ENCODE measurements around the gene NIPBL.

Gene NIPBL

DNA sequence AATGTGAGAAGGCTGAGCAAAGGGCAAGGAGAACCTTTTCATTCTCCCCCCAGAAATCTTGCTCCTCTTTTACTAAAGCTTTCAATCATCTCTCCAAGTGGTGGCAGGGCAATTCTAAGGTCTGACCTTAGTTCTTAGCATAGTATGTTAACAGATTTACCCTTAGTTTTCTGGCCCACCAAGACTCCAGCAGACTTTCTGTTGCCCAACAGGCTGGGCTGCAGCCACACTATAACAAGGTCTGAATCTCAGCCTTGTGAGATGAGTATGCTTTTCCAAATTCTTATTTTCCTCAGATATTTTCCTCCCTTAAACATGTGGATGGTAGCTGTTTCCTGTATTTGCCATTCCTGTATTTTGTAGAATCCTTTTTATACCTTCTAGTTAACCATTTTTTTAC, 69.5 kb downstream of the NIPBL start:
- TF ChIP-seq CEBPB (IDR thresholded peaks at IDR 0.05) (no peak), EGR1 (IDR thresholded peaks at IDR 0.05) (no peak), EP300 (IDR thresholded peaks at IDR 0.05; ENCODE audit: borderline replicate concordance) (no peak), FOXM1 (IDR thresholded peaks at IDR 0.05; ENCODE audit: borderline replicate concordance, low read depth) (no peak), YY1 (IDR thresholded peaks at IDR 0.05; ENCODE audit: low read depth) (no peak), ZBTB7A (IDR thresholded peaks at IDR 0.05; ENCODE audit: low read depth) (no peak), TCF12 (IDR thresholded peaks at IDR 0.05; ENCODE audit: low read depth) (no peak), CREB1 (IDR thresholded peaks at IDR 0.05; ENCODE audit: low read depth) (no peak)
- TF ChIP-seq, protein P1, sequence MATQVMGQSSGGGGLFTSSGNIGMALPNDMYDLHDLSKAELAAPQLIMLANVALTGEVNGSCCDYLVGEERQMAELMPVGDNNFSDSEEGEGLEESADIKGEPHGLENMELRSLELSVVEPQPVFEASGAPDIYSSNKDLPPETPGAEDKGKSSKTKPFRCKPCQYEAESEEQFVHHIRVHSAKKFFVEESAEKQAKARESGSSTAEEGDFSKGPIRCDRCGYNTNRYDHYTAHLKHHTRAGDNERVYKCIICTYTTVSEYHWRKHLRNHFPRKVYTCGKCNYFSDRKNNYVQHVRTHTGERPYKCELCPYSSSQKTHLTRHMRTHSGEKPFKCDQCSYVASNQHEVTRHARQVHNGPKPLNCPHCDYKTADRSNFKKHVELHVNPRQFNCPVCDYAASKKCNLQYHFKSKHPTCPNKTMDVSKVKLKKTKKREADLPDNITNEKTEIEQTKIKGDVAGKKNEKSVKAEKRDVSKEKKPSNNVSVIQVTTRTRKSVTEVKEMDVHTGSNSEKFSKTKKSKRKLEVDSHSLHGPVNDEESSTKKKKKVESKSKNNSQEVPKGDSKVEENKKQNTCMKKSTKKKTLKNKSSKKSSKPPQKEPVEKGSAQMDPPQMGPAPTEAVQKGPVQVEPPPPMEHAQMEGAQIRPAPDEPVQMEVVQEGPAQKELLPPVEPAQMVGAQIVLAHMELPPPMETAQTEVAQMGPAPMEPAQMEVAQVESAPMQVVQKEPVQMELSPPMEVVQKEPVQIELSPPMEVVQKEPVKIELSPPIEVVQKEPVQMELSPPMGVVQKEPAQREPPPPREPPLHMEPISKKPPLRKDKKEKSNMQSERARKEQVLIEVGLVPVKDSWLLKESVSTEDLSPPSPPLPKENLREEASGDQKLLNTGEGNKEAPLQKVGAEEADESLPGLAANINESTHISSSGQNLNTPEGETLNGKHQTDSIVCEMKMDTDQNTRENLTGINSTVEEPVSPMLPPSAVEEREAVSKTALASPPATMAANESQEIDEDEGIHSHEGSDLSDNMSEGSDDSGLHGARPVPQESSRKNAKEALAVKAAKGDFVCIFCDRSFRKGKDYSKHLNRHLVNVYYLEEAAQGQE (IDR thresholded peaks at IDR 0.05; ENCODE audit: low read depth): no peak
- TF ChIP-seq, protein P2, sequence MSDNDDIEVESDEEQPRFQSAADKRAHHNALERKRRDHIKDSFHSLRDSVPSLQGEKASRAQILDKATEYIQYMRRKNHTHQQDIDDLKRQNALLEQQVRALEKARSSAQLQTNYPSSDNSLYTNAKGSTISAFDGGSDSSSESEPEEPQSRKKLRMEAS (IDR thresholded peaks at IDR 0.05): no peak

DNA sequence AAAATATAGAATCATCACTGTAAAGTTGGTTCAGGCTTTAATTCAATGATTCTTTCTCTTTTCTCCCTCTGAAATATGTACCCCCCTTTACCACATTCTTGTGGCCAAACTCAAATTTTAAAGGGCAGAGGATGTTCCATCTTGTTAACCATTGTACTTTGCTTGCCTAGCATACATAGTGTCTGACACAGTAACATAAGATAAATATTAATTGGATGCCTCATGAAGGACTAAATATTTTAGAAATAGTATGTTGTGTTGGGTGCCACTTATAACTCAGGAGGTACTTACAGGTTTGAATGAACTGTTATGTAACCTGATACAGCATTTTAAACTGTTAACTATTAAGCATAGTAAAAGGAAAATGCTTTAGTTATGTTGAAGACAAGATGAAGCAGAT, 71.5 kb downstream of the NIPBL start:
- no peak for TF ChIP-seq NFIC (IDR thresholded peaks at IDR 0.05)
- no peak for TF ChIP-seq EP300 (IDR thresholded peaks at IDR 0.05; ENCODE audit: borderline replicate concordance)
- no peak for TF ChIP-seq ZBTB7A (IDR thresholded peaks at IDR 0.05; ENCODE audit: low read depth)
- TF ChIP-seq TCF12 (IDR thresholded peaks at IDR 0.05; ENCODE audit: low read depth): no peak
- no peak for TF ChIP-seq CREB1 (IDR thresholded peaks at IDR 0.05; ENCODE audit: low read depth)
- TF ChIP-seq TAF1 (IDR thresholded peaks at IDR 0.05; ENCODE audit: low read depth): no peak
- no peak for TF ChIP-seq RAD21 (IDR thresholded peaks at IDR 0.05; ENCODE audit: low read depth)
- no peak for TF ChIP-seq EGR1 (IDR thresholded peaks at IDR 0.05)
- TF ChIP-seq TEAD4 (IDR thresholded peaks at IDR 0.05): no peak
- TF ChIP-seq CEBPB (IDR thresholded peaks at IDR 0.05): no peak
- no peak for TF ChIP-seq YY1 (IDR thresholded peaks at IDR 0.05; ENCODE audit: low read depth)
- TF ChIP-seq, protein P1 (IDR thresholded peaks at IDR 0.05; ENCODE audit: low read depth): no peak
- TF ChIP-seq FOXM1 (IDR thresholded peaks at IDR 0.05; ENCODE audit: borderline replicate concordance, low read depth): no peak
- TF ChIP-seq, protein P3, sequence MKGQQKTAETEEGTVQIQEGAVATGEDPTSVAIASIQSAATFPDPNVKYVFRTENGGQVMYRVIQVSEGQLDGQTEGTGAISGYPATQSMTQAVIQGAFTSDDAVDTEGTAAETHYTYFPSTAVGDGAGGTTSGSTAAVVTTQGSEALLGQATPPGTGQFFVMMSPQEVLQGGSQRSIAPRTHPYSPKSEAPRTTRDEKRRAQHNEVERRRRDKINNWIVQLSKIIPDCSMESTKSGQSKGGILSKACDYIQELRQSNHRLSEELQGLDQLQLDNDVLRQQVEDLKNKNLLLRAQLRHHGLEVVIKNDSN (IDR thresholded peaks at IDR 0.05): no peak
- TF ChIP-seq, protein P2 (IDR thresholded peaks at IDR 0.05): no peak

DNA sequence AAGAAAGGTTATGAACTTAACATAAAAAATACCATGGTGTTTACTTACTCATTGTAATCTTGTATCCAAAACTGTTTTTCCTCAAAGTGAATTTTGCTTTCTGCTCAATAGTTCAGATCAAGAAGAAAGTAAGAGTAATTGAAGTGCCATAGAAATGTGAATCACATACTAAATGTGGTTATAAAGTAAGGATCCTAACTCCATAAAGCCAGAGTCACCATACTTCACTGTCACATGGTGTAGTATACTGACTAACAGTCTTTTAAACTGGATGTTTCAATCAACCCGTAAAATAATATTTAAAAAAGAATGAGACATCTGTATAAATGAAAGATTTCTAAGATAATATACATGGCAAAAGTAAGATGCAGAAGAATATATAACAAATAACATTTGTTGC, 72.1 kb downstream of the NIPBL start:
- TF ChIP-seq NFIC (IDR thresholded peaks at IDR 0.05) (no peak), TCF12 (IDR thresholded peaks at IDR 0.05; ENCODE audit: low read depth) (no peak), YY1 (IDR thresholded peaks at IDR 0.05; ENCODE audit: low read depth) (no peak), ZBTB7A (IDR thresholded peaks at IDR 0.05; ENCODE audit: low read depth) (no peak), TEAD4 (IDR thresholded peaks at IDR 0.05) (no peak), CEBPB (IDR thresholded peaks at IDR 0.05) (no peak), RAD21 (IDR thresholded peaks at IDR 0.05; ENCODE audit: low read depth) (no peak), EGR1 (IDR thresholded peaks at IDR 0.05) (no peak), TAF1 (IDR thresholded peaks at IDR 0.05; ENCODE audit: low read depth) (no peak), CREB1 (IDR thresholded peaks at IDR 0.05; ENCODE audit: low read depth) (no peak), EP300 (IDR thresholded peaks at IDR 0.05; ENCODE audit: borderline replicate concordance) (no peak), FOXM1 (IDR thresholded peaks at IDR 0.05; ENCODE audit: borderline replicate concordance, low read depth) (no peak)
- TF ChIP-seq, protein P3 (IDR thresholded peaks at IDR 0.05): no peak
- TF ChIP-seq, protein P2 (IDR thresholded peaks at IDR 0.05): no peak
- TF ChIP-seq, protein P1 (IDR thresholded peaks at IDR 0.05; ENCODE audit: low read depth): no peak

DNA sequence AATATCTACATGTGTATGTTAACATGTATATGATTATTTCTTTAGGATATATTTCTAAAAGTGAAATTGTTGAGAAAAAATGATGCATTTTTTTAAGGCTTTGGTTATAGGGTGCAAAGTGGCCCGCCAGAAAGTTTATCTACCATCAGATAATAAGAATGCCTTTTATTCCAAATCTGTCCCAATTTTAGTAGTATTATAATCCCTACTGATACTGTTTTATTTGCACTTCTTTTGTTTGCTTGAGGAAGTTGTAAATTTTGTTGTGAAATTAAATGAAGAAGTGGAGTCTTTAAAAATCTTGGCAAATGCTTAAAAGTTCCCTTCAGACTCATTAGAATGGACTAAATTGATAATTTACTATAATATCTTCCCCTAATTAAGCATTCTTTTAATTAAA, 73.0 kb downstream of the NIPBL start:
- no peak for TF ChIP-seq TEAD4 (IDR thresholded peaks at IDR 0.05)
- no peak for TF ChIP-seq TAF1 (IDR thresholded peaks at IDR 0.05; ENCODE audit: low read depth)
- TF ChIP-seq, protein P3 (IDR thresholded peaks at IDR 0.05): no peak
- no peak for TF ChIP-seq CREB1 (IDR thresholded peaks at IDR 0.05; ENCODE audit: low read depth)
- TF ChIP-seq EP300 (IDR thresholded peaks at IDR 0.05; ENCODE audit: borderline replicate concordance): no peak
- no peak for TF ChIP-seq ZBTB7A (IDR thresholded peaks at IDR 0.05; ENCODE audit: low read depth)
- TF ChIP-seq FOXM1 (IDR thresholded peaks at IDR 0.05; ENCODE audit: borderline replicate concordance, low read depth): no peak
- TF ChIP-seq TCF12 (IDR thresholded peaks at IDR 0.05; ENCODE audit: low read depth): no peak
- TF ChIP-seq YY1 (IDR thresholded peaks at IDR 0.05; ENCODE audit: low read depth): no peak
- TF ChIP-seq CEBPB (IDR thresholded peaks at IDR 0.05): no peak
- no peak for TF ChIP-seq RAD21 (IDR thresholded peaks at IDR 0.05; ENCODE audit: low read depth)
- TF ChIP-seq EGR1 (IDR thresholded peaks at IDR 0.05): no peak
- TF ChIP-seq, protein P2 (IDR thresholded peaks at IDR 0.05): no peak
- TF ChIP-seq, protein P1 (IDR thresholded peaks at IDR 0.05; ENCODE audit: low read depth): no peak
